OCI-M2 (cell line): ENCODE results near the gene GAPT.

Experiments
- DNase-seq: peaks from one replicate; lab custom pipeline; 2025; ENCODE audit not compliant: unreplicated experiment; lab: John Stamatoyannopoulos, UW

The GAPT gene

DNA sequence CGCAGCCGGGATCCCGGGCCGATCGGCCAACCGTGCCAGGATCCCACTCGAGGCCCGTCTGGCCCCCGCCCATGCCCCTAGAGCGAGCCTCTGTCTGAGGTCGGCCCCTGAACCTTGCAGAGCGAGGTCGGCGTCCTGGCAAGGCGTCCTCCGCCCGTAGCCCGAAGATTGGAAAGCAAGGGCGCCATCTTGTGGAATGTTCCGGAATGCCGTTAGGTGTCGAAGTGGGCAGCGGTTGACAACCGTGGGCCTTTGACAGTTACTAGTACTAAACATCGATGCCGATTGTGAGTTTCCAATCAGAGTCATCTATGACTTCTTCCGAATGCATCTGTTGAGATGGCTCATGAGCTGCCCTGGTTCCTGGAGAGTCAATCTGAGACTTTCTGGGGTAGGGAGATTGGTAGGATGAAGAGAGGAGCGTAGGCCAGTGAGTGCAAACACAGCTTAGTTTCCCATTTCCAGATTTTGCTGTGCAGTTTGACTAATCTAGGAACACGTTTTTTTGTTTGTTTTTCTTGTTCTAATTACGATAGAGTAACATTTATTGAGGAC, 30.4 kb upstream of the GAPT start:
- peak; percentile 56 for DNase-seq

GRCh38 chr5:58462154-58462553, 29.1 kb upstream of the GAPT start:
- no peak for DNase-seq

GRCh38 chr5:58462623-58463230, 28.5 kb upstream of the GAPT start:
- no peak for DNase-seq

GRCh38 chr5:58466939-58467338, 24.3 kb upstream of the GAPT start:
- DNase-seq, result no peak

- no peak for DNase-seq
These were observed 21.3 kb upstream of the GAPT start for GRCh38 chr5:58469896-58470295.

- no peak for DNase-seq
These were observed 15.8 kb upstream of the GAPT start for GRCh38 chr5:58475404-58475803.

- no peak for DNase-seq
These were observed 13.4 kb upstream of the GAPT start for GRCh38 chr5:58477760-58478376.

DNA sequence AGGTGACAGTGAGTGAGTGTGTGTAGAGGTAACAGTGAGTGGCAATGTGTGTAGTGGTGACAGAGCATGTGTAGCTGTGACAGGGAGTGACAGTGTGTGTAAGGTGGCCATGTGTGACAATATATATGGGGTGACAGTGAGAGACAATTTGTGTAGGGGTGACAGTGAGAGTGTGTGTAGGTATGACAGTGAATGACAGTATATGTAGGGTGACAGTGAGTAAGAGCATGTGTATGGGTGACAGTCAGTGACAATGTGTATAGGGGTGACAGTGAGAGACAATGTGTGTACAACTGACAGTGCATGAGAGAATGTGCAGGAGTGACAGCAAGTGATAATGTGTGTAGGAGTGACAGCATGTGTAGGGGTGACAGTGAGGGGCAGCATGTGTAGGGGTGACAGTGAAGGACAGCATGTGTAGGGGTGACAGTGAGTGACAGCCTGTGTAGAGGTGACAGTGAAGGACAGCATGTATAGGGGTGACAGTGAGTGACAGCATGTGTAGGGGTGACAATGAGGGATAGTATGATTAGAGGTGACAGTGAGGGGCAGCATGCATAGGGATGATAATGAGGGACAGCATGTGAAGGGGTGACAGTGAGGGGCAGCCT, 10.1 kb upstream of the GAPT start:
- no peak for DNase-seq

DNA sequence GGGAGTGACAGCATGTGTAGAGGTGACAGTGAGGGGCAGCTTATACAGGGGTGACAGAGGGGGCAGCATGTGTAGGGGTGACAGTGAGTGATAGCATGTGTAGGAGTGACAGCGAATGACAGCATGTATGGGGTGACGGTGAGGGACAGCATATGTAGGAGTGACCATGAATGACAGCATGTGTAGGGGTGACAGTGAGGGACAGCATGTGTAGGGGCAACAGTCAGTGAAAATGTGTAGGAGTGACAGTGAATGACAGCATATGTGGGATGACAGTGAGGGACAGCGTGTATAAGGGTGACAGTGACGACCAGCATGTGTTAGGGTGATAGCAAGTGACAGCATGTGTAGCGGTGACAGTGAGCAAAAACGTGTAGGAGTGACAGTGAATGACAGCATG, 9.4 kb upstream of the GAPT start:
- no peak for DNase-seq

GRCh38 chr5:58482536-58482935, 8.7 kb upstream of the GAPT start:
- DNase-seq, result no peak

GRCh38 chr5:58484505-58484904, 6.7 kb upstream of the GAPT start:
- DNase-seq, result no peak

- no peak for DNase-seq
These were observed 4.9 kb upstream of the GAPT start for GRCh38 chr5:58486290-58486689.

DNA sequence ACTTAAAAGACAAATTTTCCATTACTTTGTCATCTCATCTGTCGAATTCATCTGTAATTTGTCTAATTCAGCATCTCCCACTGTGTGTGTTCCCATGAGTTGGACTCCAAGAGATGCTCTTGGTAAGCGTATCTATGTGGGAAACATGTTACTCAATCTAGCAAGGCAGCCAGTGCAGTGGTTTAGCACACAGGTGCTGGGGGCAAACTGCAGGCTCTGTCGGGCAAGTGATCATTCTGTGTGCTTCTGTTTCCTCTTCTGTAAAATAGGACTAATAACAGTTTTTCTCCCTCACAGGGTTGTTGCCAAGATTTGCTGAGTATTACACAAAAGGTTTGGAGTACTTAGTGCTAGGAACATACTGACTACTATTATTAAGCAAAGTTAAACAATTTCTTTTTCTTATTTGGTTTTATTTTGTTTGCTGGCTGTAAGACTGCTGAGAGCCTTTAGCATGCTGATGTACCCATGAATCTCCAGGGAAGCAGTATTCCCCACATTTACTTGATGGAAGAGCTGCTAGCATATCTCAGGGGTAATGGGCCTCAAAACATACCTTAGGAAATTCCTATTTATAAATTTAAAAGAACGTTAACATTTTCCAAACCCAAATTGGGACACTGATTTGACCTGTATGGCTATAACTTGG, 709 bp upstream of the GAPT start:
- DNase-seq, result no peak

DNA sequence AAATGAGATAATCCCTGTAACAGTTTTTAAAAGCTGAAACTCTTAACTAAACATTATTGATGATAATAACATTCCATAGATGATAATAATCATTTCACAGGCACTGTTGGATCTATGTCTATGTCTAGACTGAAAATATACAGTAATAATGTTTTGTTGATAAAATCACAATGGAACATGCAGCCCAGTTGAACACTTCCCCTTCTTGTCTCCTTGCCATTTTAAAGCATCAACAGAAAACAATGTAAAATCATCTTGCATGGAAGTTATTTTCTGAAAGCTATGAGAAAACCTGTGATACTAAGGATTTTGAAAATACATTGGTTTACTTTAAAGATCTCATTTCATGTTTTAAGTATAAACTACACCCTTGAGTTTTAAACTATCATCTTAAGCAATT, 1.9 kb downstream of the GAPT start:
- DNase-seq, result no peak

DNA sequence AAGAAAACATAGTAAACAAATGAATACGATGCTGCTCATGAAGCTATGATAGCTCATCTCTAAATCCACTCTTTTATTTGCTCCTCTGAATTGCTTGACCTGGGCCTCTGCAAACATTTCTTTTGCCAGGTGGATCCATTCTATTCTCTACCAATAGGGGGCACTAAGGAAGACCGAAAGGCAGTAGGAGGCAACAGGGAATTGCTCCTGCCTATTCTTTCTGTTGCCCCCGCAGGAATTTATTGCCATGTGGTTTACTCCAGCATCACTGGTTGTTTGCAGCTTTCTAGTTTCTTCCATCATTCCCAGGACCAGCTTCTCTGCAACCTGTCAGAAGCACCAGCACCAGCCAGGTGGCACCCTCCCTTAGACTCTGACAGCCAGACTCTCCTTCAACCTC, 5.3 kb downstream of the GAPT start:
- no peak for DNase-seq

GRCh38 chr5:58497386-58497785, 6.2 kb downstream of the GAPT start:
- DNase-seq, result no peak

GRCh38 chr5:58497921-58498320, 6.7 kb downstream of the GAPT start:
- DNase-seq, result no peak

- DNase-seq, result no peak
These were observed 7.2 kb downstream of the GAPT start for GRCh38 chr5:58498340-58498942.

GRCh38 chr5:58499231-58499630, 8.0 kb downstream of the GAPT start:
- no peak for DNase-seq

DNA sequence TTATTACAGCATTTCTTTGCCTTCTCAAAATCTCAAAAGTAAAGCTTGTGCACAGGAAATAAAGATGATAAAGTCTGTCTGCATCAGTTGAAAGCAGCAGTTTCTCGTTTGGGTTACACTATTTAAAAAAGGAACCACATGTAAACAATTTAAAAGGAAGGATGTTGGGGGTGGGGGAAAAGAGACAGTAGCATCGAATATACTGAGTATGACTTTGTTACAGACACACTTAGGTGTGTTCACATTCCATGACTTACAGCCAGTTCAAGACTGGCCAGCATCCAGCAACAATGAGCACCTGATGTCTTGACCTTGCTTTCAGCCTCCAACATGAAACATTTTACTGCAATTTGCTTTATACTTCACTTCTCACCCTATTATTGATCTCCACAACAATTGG, 8.7 kb downstream of the GAPT start:
- DNase-seq, result no peak

GRCh38 chr5:58501778-58502417, 10.7 kb downstream of the GAPT start:
- DNase-seq, result no peak
